GM13977 (cell line): ENCODE measurements around the gene SEC23A.
"Not testable (repeated sequence)": the region's sequence is repeated elsewhere in the genome, so short reads cannot be mapped to it uniquely, and the experiment has no call there.

Experiments
- DNase-seq: peaks from one replicate; pipeline ENCODE4 v3.0.0; 2012; ENCODE audit warnings: low spot score
- CTCF ChIP-seq: IDR thresholded peaks from 2 replicates; pipeline ENCODE4 v1.5.1; 2012; ENCODE audit warnings: mild to moderate bottlenecking, control low read depth; ENCODE audit not compliant: insufficient read depth; ENCODE audit errors: extremely low read depth, missing control alignments
- in situ Hi-C: fragments of 300-500 bp; cut with MboI; formaldehyde crosslinking; loops from one replicate; pipeline ENCODE4 v1.12.0; 2022; ENCODE audit warnings: low sequenced_read_pairs, low pct_unique_long_range_greater_than_20kb, mixed read lengths, inconsistent platforms; ENCODE audit not compliant: unreplicated experiment

The SEC23A gene

DNA sequence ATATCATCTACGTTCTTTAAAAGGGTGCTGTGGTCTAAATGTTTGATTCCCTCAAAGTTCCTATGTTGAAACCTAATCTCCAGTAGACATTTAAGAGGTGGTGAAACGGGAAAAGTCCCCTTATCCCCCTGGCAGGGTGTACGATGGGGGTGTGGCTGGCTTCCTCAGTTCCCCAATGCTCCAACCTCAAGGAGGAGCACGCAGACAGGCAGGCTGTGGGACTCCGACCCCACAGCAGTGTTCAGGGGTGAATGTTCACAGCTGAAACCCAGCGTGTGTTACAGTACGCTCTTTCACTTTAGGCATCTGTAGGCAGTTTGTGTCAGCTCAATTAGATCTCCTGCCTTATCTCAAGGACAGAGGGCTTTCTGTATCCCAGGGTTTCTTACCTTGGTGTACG is 73.2 kb downstream of the SEC23A start:
- no peak for DNase-seq
- in situ Hi-C loops: no loop called here
- no peak for TF ChIP-seq CTCF

GRCh38 chr14:39028620-39029019 is 74.4 kb downstream of the SEC23A start:
- in situ Hi-C loops: no loop called here
- no peak for TF ChIP-seq CTCF
- no peak for DNase-seq

DNA sequence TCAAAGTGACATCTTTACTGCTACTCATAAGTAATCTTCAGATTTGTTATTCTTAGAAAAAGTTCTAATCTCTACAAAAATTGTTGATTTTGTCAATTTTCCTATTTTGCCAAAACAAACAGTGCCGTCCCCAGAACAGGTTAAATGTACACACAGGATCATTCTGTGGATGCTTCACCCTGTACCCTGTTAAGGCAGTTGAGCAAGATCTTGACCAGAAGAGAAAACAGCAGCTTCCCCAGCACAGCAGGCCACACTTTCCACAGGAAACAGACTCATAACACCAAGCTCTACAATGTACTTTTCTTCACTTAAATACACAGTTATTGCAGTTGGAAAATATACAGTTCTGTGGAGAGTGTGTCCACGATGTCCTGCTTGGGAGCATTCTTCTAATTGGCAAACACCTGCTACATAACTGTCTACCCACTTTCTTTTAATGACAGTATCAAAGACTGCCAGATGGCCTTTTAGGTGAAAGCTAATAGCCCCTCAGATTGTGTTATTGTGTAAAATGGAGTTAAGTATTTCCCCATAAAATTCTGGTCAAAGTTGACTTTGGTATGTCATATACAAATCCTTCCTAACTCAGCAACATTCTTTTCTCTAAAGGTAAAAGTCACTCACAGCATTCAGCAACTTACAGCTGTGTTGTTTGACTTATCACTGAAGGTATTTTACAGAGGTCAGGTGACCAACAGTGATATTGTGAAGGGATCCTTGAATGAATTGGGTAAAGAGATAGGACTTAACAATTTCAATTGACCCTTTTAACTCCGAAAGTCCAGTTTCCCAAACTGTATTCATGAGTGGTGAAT is 77.0 kb downstream of the SEC23A start:
- no peak for TF ChIP-seq CTCF
- in situ Hi-C loops: no loop called here
- no peak for DNase-seq

GRCh38 chr14:39025250-39025809 is 77.7 kb downstream of the SEC23A start:
- DNase-seq: no peak
- in situ Hi-C loops: no loop called here
- TF ChIP-seq CTCF: no peak

- in situ Hi-C loops: loop anchor here (25.0 kb wide), 1 partner anchor 312 kb away; no protein-coding TSS in a partner anchor
- DNase-seq: no peak
- TF ChIP-seq CTCF: no peak
These were observed 78.8 kb downstream of the SEC23A start for GRCh38 chr14:39023939-39024871.

GRCh38 chr14:39017096-39018016 is 85.7 kb downstream of the SEC23A start:
- in situ Hi-C loops: loop anchor here (25.0 kb wide), 1 partner anchor 305 kb away; no protein-coding TSS in a partner anchor
- TF ChIP-seq CTCF: peak; percentile 3
- not testable (repeated sequence) for DNase-seq
